NCI-H82 treated with DMSO at 0.1 percent for 48 hours (cell line): Measurements from ENCODE around the gene TMEM9.

Experiments used
- DNase-seq: peaks from one replicate; lab custom pipeline; 2025; ENCODE audit not compliant: unreplicated experiment; lab: John Stamatoyannopoulos, UW

The TMEM9 gene

GRCh38 chr1:201109651-201110050 lies 44.6 kb downstream of the TMEM9 start:
- DNase-seq, result no peak

- no peak for DNase-seq
Observed at GRCh38 chr1:201108614-201109013, 45.7 kb downstream of the TMEM9 start.

- DNase-seq, result no peak
Observed at GRCh38 chr1:201105688-201106087, 48.6 kb downstream of the TMEM9 start.

GRCh38 chr1:201104141-201104540 lies 50.1 kb downstream of the TMEM9 start:
- no peak for DNase-seq

- DNase-seq, result no peak
Observed at GRCh38 chr1:201103666-201104065, 50.6 kb downstream of the TMEM9 start.

- peak; percentile 26 for DNase-seq
Observed at GRCh38 chr1:201100169-201100930, 53.9 kb downstream of the TMEM9 start.

GRCh38 chr1:201098992-201099677 lies 55.1 kb downstream of the TMEM9 start:
- no peak for DNase-seq

- DNase-seq, result no peak
Observed at GRCh38 chr1:201096977-201097856, 57.1 kb downstream of the TMEM9 start.

GRCh38 chr1:201096041-201096461 lies 58.2 kb downstream of the TMEM9 start:
- DNase-seq, result no peak

GRCh38 chr1:201095581-201095980 lies 58.7 kb downstream of the TMEM9 start:
- DNase-seq, result no peak

GRCh38 chr1:201094832-201095231 lies 59.4 kb downstream of the TMEM9 start:
- DNase-seq, result no peak

GRCh38 chr1:201093962-201094361 lies 60.3 kb downstream of the TMEM9 start:
- DNase-seq, result no peak

GRCh38 chr1:201093561-201093960 lies 60.7 kb downstream of the TMEM9 start:
- DNase-seq, result no peak

- no peak for DNase-seq
Observed at GRCh38 chr1:201092738-201093137, 61.5 kb downstream of the TMEM9 start.

- no peak for DNase-seq
Observed at GRCh38 chr1:201091256-201091655, 63.0 kb downstream of the TMEM9 start.

GRCh38 chr1:201090541-201090940 lies 63.7 kb downstream of the TMEM9 start:
- DNase-seq, result no peak

- DNase-seq, result no peak
Observed at GRCh38 chr1:201089596-201089995, 64.7 kb downstream of the TMEM9 start.

- DNase-seq, result no peak
Observed at GRCh38 chr1:201088901-201089525, 65.3 kb downstream of the TMEM9 start.

- no peak for DNase-seq
Observed at GRCh38 chr1:201088395-201088794, 65.9 kb downstream of the TMEM9 start.

- peak; percentile 42 for DNase-seq
Observed at GRCh38 chr1:201085902-201086735, 68.2 kb downstream of the TMEM9 start.
